Spleen (tissue), 11 donors: ENCODE results near the gene NEDD4. TPM values are rescaled to one million over a fixed set of nuclear protein-coding genes. Genes with fewer than 3 reads are reported as not detected.
"Not testable (repeated sequence)": the region's sequence is repeated elsewhere in the genome, so short reads cannot be mapped to it uniquely, and the experiment has no call there.

Source experiments
- DNase-seq: peaks from one replicate; pipeline ENCODE4 v3.0.0-alpha.2; 2020
- H3K27ac ChIP-seq, 8 donors: fragments of 200-600 bp; sonication (generic) in 7 of 8; 1 replicate in 4 of 8; 2 replicates in 4 of 8; pipeline versions ENCODE4 v1.5.0 to v1.8.0; 2016 to 2021; ENCODE audit warnings: inconsistent platforms in 4 of 8, mild to moderate bottlenecking in 4 of 8, moderate library complexity in 1 of 8
- H3K27me3 ChIP-seq, 7 donors: fragments of 200-600 bp; sonication (generic) in 6 of 7; replicated peaks in 1 of 7; 1 replicate in 4 of 7; 2 replicates in 3 of 7; pipeline versions ENCODE4 v1.5.0 to v1.8.0; 2016 to 2021; ENCODE audit warnings: inconsistent platforms in 3 of 7, mild to moderate bottlenecking in 1 of 7
- H3K36me3 ChIP-seq, 6 donors: fragments of 200-600 bp; sonication (generic) in 5 of 6; 1 replicate in 4 of 6; 2 replicates in 2 of 6; pipeline versions ENCODE4 v1.5.0 to v1.8.0; 2016 to 2021; ENCODE audit warnings: inconsistent platforms in 2 of 6
- H3K4me1 ChIP-seq, 6 donors: fragments of 200-600 bp; sonication (generic) in 5 of 6; 1 replicate in 3 of 6; 2 replicates in 3 of 6; pipeline versions ENCODE4 v1.5.0 to v1.8.0; 2016 to 2021; ENCODE audit warnings: inconsistent platforms in 3 of 6
- H3K4me3 ChIP-seq, 8 donors: fragments of 200-600 bp; sonication (generic) in 7 of 8; 1 replicate in 4 of 8; 2 replicates in 4 of 8; pipeline versions ENCODE4 v1.5.0 to v1.8.0; 2016 to 2021; ENCODE audit warnings: inconsistent platforms in 4 of 8, mild to moderate bottlenecking in 4 of 8, moderate library complexity in 2 of 8
- H3K9me3 ChIP-seq, 8 donors: fragments of 200-600 bp; sonication (generic) in 7 of 8; 1 replicate in 4 of 8; 2 replicates in 4 of 8; pipeline versions ENCODE4 v1.5.0 to v1.8.0; 2016 to 2021; ENCODE audit warnings: inconsistent platforms in 4 of 8
- CTCF ChIP-seq, 11 experiments: fragments of 200-600 bp in 7 of 11; fragments of 450-650 bp in 4 of 11; sonication (generic) in 4 of 11; IDR thresholded peaks in 8 of 11; conservative IDR thresholded peaks in 3 of 11; 1 replicate in 7 of 11; 2 replicates in 4 of 11; pipeline versions ENCODE4 v1.4.0 to v1.8.0; 2016 to 2021; ENCODE audit warnings: antibody characterized with exemption in 11 of 11, inconsistent platforms in 4 of 11, mild to moderate bottlenecking in 1 of 11
- POLR2A ChIP-seq, 3 donors: fragments of 450-650 bp; IDR thresholded peaks; one replicate each; pipeline ENCODE4 v1.5.1; 2017; ENCODE audit warnings: antibody characterized with exemption in 3 of 3, mild to moderate bottlenecking in 1 of 3
- POLR2AphosphoS5 ChIP-seq, 3 donors: sonication (generic); formaldehyde crosslinking; IDR thresholded peaks; one replicate each; pipeline ENCODE4 v1.5.1; 2017; ENCODE audit warnings: antibody characterized with exemption in 3 of 3
- WGBS, 5 donors: extraction: QIAGEN DNeasy Blood & Tissue Kit in 3 of 5; methylation state at CpG; one replicate each; pipeline versions ENCODE4 v1.1.5 to v1.1.7; 2013 to 2018; 5-methylcytosine and 5-hydroxymethylcytosine counted together
- intact Hi-C: fragments of 100-400 bp; cut with DNase I; formaldehyde crosslinking; loops from one replicate; pipeline ENCODE4 v1.15.0; 2023; ENCODE audit warnings: low total_unique reads
- polyA plus RNA-seq, 3 donors: library from polyadenylated mRNA; stranded (reverse); fragments of 200-250 nt; gene quantifications; one replicate each; pipeline ENCODE4 v1.2.1, GENCODE V29; 2013
- total RNA-seq, 7 donors: library from RNA; depleted of rRNA in 3 of 7; stranded (reverse); fragments of >200 nt in 3 of 7; fragmentation: NEBNext Ultra II Directional in 4 of 7; extraction: Animal tissue kit (Norgen Biotek cat#: 25700) in 4 of 7; gene quantifications; one replicate each; pipeline versions ENCODE4 v1.1.0 to v1.2.1, GENCODE V29; 2016 to 2021
- donor health status: healthy with polysubstance abuse.
- donor health status: DM: no; HTN: no; CAD: no; lungs with moderate emphysema.
- donor health status: DM: no; HTN: no; CAD: no.
- donor health status: Bipolar disorder and iron deficiency.
- donor health status: healthy.
- donor health status: DM: no; HTN: no; CAD: no.
- donor health status: DM: yes; HTN: yes; CAD: no.

Gene NEDD4
- total and polyA plus RNA-seq, 10 donors, result 1.5 to 22.0 (median 16.7) TPM

GRCh38 chr15:55823699-55824340 lies 169.6 kb downstream of the NEDD4 start:
- no peak overlapping the region for H3K27ac ChIP-seq
- intact Hi-C loops, result no loop called here
- H3K27me3 ChIP-seq, result no peaks in the 10 kb centered on the region
- H3K9me3 ChIP-seq, result peaks cover 0 to 2% (median 0%) of the 10 kb centered on the region in 8 donors
- H3K4me3 ChIP-seq, result no peak overlapping the region
- peaks cover 0 to 9% (median 0%) of the 10 kb centered on the region in 6 donors for H3K36me3 ChIP-seq
- DNase-seq, result no peak
- no peaks in the 10 kb centered on the region for H3K4me1 ChIP-seq
- 31 to 64% (median 60%) methylated on average over 3 of the region's 3 CpGs for WGBS, 5 donors
- TF ChIP-seq POLR2A (IDR thresholded peaks at IDR 0.05), result no peak
- no peak for TF ChIP-seq POLR2AphosphoS5 (IDR thresholded peaks at IDR 0.05)
- no peak for TF ChIP-seq CTCF (IDR thresholded peaks at IDR 0.05 in 8 of 11, conservative IDR thresholded peaks at IDR 0.05 in 3 of 11)

GRCh38 chr15:55823191-55823670 lies 170.2 kb downstream of the NEDD4 start:
- H3K9me3 ChIP-seq, result peaks cover 0 to 2% (median 0%) of the 10 kb centered on the region in 8 donors
- no peaks in the 10 kb centered on the region for H3K27me3 ChIP-seq
- no peak for DNase-seq
- H3K36me3 ChIP-seq, result peaks cover 0 to 6% (median 0%) of the 10 kb centered on the region in 6 donors
- 43 to 61% (median 51%) methylated on average over 3 of the region's 3 CpGs for WGBS, 5 donors
- intact Hi-C loops, result no loop called here
- TF ChIP-seq POLR2AphosphoS5 (IDR thresholded peaks at IDR 0.05) (no peak), POLR2A (IDR thresholded peaks at IDR 0.05) (no peak), CTCF (IDR thresholded peaks at IDR 0.05 in 8 of 11, conservative IDR thresholded peaks at IDR 0.05 in 3 of 11) (no peak)
- H3K4me1 ChIP-seq, result no peaks in the 10 kb centered on the region
- no peak overlapping the region for H3K4me3 ChIP-seq
- H3K27ac ChIP-seq, result no peak overlapping the region

GRCh38 chr15:55821740-55822139 lies 171.7 kb downstream of the NEDD4 start:
- H3K27ac ChIP-seq, H3K27me3 ChIP-seq, H3K4me1 ChIP-seq, intact Hi-C loops, H3K4me3 ChIP-seq, DNase-seq, H3K9me3 ChIP-seq, H3K36me3 ChIP-seq: not testable (repeated sequence)
- 92 to 96% (median 94%) methylated on average over 2 of the region's 2 CpGs for WGBS, 5 donors

GRCh38 chr15:55820043-55820442 lies 173.4 kb downstream of the NEDD4 start:
- Histone ChIP-seq H3K36me3 (no peaks in the 10 kb centered on the region), H3K27me3 (no peaks in the 10 kb centered on the region), H3K27ac (no peak overlapping the region), H3K9me3 (peaks cover 0 to 2% (median 0%) of the 10 kb centered on the region in 8 donors), H3K4me1 (no peaks in the 10 kb centered on the region), H3K4me3 (no peak overlapping the region)
- no peak for DNase-seq
- WGBS, 5 donors, result 74 to 88% (median 81%) methylated on average over 5 of the region's 5 CpGs
- intact Hi-C loops, result no loop called here
- TF ChIP-seq POLR2A (IDR thresholded peaks at IDR 0.05) (no peak), CTCF (IDR thresholded peaks at IDR 0.05 in 8 of 11, conservative IDR thresholded peaks at IDR 0.05 in 3 of 11) (no peak), POLR2AphosphoS5 (IDR thresholded peaks at IDR 0.05) (no peak)
